ENCODE data around the gene DNAJC9. TPM values are rescaled to one million over a fixed set of nuclear protein-coding genes. Genes with fewer than 3 reads are reported as not detected.

The DNAJC9 gene
- polyA plus RNA-seq, 3 donors: 27.4 to 34.2 (median 33.6) TPM

DNA sequence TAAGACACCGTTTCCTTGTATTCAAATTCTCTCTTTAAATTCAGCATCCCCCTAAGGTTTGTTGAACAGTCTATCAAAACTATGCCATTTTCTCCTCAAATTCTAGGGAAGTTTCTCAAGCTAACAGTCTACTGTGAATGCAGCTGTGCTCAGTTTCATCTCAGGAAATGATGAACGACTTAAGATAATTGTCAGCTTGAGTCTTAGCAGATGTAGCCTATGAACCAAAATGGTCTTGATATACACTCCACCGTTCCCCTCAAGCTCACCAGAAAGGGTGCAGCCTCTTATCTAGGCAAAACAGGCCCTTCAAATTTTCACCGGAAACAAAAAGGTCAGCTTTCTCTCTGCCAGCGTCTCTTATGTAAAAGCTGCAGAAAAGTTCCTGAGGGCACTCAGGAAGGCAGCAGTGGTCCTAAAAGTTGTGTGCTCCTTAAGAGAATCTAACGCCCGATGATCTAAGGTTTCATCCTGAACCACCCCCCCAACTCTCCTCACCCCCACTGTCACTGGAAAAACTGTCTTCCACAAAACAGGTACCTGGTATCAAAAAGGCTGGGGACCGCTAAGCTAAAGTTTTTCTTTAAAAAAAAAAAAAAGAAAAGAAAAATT, 2.1 kb downstream of the DNAJC9 start:
- no peak for DNase-seq (ENCODE audit: low read depth in 3 of 3, low spot score in 2 of 3)

DNA sequence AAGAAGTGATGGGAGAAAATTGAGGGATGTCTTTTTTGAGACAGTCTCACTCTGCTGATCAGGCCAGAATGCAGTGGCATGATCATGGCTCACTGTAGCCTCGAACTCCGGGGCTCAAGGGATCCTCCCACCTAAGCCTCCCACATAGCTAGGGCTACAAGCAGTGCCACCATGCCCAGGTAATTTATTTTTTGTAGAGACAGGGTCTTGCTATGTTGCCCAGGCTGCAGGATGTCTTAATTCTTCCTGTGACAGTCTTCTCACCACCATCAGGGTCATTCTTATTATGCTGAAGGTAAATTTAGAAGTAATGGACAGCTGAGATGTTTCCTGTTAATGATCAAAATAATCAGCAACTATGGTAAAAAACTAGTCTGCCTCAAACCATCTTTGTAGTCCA, 7.1 kb downstream of the DNAJC9 start:
- DNase-seq (ENCODE audit: low read depth in 3 of 3, low spot score in 2 of 3): no peak

DNA sequence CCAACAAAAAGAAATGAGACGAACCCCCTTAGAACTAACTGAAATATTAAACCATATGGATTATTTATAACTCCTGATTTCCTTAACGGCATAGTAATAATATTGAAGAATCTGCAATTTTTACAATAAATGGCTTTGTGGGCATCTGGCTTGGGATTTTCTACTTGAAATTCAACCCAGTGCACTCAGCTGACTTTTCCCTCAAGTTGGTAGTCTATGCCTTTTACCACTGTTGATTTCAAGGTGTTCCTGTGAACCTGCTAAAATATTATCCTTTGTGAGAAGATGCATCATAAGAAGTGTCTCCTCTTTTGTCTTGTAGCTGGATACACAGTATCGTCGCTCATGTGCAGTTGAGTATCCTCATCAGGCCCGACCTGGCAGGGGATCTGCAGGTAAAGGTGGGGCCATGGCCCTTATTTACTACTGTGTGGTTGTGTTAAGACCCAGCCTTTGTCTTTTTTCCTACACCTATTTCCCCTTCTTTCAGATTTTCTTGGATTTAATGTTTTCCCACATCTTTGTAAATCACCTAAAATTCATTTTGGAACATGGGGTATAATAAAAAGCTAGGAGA, 8.0 kb downstream of the DNAJC9 start:
- DNase-seq (ENCODE audit: low read depth in 3 of 3, low spot score in 2 of 3): no peak

DNA sequence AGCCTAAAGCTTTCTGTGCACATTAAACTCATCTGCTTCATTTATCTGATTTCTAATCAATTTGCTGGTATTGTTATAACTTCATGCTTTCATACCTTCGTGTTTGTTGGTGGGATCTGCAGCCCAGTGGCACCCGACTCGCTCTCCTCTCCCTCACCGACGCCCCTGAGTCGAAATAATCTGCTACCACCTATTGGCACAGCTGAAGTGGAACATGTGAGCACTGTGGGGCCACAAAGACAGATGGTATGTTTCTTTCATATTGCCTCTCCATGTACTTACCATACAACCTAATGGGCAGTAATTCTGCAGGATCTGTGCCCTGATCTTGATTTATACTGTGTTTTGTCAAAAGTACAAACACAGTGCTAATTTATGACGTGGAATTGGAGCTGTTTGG, 12.4 kb downstream of the DNAJC9 start:
- DNase-seq (ENCODE audit: low read depth in 3 of 3, low spot score in 2 of 3): no peak

DNA sequence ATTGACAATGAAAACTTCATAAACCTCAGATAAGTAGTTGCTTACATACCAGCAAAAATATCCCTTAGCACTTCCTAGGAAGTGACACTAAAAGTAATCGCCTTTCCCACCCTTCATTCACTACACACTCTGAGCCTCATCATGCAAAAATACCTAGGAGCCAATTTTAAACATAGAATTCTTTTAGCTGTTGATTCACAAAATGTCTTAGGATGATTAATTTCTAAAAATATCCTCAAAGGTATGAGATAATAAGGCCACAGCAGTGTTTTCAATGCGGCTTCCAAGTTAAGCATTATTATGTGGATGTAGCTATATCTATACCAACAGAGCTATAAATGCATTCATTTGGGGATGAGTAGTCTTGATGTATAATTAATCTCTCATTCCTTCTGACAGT, 13.2 kb downstream of the DNAJC9 start:
- DNase-seq (ENCODE audit: low read depth in 3 of 3, low spot score in 2 of 3): no peak

DNA sequence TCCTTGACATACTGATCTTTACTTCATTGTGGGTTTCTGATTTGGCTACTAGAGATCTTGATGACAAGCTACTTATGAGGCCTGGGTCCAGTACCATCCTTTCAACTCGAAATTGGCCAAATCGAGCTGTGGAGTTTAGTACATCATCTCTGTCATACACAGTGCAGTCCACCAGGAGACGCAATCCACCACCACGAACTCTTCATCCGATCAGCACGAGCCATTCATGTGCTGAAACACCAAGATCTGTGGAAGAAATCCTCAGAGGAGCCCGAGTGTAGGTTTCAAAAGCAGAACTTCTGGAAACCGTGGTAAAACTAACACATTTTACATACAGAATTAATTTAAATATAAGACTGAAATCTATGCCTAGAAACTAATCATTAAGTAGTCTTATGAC, 14.2 kb downstream of the DNAJC9 start:
- DNase-seq (ENCODE audit: low read depth in 3 of 3, low spot score in 2 of 3): no peak

DNA sequence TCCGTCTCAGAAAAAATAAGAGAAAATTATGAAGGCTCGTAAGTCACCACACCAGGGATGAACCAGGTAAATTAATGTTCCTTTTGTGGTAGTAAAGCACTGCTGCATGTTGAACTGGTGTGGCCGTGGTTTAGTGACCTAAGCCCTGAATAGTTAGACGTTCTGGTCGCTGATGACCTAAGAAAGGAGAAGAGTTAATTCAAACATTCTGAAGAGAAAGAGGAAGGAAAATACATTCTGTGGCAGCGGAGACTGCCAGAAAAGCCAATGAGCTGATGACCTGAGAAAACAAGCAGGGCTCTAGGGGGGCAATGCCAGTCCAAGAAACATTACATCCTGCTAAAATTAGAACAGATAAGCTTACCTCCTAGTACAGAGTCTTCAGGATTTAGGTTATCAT, 17.5 kb downstream of the DNAJC9 start:
- no peak for DNase-seq (ENCODE audit: low read depth in 3 of 3, low spot score in 2 of 3)

DNA sequence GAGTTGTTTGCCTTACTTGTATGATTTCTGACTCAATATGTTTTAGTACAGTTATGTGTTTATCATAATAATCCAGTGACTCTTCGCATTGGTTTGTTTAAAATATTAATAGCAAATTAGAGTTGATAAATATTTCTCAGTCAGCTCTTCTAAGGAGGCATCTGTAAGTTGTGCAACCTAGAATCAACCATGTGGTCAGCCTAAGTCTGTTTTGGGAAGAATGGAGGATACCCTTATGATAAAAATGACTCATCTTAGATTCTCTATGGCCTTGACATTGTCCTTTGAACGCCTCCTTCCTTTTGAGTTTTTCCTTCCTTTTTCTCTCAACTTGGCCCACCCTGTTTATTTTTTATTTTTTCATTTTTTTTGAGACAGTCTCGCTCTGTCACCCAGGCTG, 18.8 kb downstream of the DNAJC9 start:
- no peak for DNase-seq (ENCODE audit: low read depth in 3 of 3, low spot score in 2 of 3)

DNA sequence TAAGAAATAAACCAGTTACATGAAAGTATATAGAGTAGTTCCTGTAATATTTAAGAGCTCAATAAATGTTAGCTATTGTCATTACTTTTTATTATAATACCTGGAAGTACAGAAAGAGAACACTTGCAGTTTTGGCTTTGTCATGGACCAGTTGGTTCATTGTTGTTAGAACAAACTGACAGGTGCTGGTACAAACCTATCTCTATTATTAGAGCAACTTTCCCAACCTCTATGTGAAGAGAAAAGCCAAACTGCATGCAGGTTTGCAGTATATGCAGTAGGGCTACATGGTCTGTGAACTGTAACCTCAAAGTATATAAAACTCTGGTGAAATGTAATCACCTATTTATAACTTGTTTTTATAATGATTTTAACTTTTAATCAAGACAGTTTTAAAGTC, 20.4 kb downstream of the DNAJC9 start:
- DNase-seq (ENCODE audit: low read depth in 3 of 3, low spot score in 2 of 3): no peak

DNA sequence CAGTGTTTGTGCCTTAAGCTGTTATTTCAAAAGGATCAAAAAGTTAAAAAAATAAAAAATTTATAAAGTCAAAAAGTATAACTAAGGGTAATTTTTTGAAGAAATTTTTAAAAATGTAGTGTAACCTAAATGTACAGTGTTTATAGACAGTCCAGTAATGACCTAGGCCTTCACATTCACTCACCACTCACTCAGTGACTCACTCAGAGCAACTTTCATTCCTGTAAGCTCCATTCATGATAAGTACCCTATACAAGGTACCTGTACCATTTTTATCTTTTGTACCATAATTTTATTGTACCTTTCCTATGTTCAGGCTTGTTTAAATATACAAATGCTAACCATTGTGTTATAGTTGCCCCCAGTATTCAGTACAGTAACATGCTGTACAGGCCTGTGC, 21.5 kb downstream of the DNAJC9 start:
- no peak for DNase-seq (ENCODE audit: low read depth in 3 of 3, low spot score in 2 of 3)

DNA sequence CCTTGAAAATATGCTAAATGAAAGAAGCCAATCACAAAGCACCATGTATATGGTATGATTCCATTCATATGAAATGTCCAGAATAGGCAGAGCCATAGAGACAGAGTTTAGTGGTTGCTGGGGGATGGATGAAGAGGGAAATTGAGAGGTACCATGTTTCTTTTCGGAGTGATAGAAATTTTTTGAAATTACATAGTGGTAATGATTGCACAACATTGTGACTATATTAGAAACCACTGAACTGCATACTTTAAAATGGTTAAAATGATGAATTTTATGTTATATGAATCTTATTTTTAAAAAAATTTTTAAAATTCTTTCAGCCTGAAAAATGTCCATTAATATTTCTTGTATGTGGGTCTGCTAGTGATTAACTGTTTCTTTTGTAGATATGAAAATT, 26.1 kb downstream of the DNAJC9 start:
- DNase-seq (ENCODE audit: low read depth in 3 of 3, low spot score in 2 of 3): no peak

DNA sequence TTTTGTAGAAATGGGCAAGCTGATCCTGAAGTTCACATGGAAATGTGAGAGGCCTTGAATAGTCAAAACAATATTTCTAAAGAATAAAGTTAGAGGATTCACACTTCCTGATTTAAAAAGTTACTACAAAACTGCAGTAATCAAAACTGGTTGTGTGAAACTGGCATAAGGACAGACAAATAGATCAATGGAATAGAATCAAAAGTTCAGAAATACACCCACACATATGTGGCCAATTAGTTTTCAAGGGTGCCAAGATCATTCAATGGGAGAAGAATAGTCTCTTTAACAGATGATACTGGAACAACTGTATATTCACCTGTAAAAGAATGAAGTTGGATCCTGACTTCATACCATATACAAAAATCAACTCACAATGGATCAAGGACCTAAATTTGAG, 27.7 kb downstream of the DNAJC9 start:
- no peak for DNase-seq (ENCODE audit: low read depth in 3 of 3, low spot score in 2 of 3)

DNA sequence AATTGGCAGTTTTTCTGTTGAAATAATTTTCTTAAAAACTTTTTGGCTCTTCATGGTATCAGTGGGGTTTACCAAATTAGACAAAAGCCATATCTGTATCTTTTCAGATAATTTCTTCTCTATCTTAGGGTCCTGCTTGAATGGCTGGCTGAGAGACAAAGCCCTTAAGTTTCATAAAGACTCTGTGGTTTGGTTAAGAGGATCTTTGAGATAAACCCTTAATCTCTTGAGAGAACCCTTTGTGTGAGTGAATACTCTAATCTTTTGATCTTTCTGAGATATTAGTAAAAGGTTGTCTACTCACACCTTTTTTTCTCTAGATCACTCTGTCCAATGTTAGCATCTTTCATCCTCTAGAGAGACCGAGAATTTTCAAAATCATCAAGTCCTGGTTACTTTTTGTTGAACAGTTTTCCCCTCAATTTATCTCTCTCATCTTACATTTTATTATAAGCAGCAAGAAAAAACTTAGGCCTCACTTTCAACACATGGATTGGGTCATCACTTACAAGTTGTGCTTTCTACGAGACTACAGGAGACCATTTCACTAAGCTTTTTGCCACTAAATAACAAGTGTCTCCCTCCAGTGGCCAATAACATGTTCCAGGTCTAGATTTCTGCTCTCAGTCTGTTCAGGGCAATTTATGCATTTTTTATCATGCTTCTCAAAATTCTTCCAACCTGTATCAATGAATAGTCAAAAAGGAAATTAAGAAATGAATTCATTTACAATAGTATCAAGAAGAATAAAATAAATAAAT, 28.4 kb downstream of the DNAJC9 start:
- DNase-seq (ENCODE audit: low read depth in 3 of 3, low spot score in 2 of 3): no peak

DNA sequence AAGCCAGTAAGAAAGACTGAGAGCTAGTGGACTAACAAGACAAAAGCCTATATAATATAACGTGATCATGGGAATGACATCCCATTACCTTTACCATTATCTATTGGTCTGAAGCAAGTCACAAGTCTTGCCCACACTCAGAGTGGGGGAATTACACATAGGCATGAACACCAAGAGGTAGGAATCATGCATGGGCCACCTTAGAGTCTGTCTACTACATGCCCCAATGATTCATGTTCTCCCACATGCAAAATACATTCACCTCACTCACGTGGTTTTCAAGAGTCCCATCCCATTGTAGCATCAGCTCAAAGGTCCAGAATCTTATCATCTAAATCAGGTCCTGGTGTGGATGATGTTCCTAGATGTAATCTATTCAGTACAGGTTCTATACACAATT, 29.4 kb downstream of the DNAJC9 start:
- DNase-seq (ENCODE audit: low read depth in 3 of 3, low spot score in 2 of 3): no peak

DNA sequence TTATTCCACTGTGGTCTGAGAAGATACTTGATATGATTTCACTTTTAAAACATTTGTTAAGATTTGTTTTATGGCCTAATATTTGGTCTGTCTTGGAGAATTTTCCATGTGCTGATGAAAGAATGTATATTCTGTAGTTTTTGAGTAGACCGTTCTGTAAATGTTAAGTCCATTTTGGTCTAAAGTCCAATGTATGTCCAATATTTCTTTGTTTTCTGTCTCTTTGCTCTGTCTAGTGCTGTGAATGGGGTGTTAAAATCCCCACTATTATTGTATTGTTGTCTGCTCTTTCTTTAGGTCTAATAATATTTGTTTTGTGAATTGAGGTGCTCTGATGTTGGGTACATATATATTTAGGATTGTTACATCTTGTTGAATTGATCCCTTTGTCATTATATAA, 31.3 kb downstream of the DNAJC9 start:
- no peak for DNase-seq (ENCODE audit: low read depth in 3 of 3, low spot score in 2 of 3)

DNA sequence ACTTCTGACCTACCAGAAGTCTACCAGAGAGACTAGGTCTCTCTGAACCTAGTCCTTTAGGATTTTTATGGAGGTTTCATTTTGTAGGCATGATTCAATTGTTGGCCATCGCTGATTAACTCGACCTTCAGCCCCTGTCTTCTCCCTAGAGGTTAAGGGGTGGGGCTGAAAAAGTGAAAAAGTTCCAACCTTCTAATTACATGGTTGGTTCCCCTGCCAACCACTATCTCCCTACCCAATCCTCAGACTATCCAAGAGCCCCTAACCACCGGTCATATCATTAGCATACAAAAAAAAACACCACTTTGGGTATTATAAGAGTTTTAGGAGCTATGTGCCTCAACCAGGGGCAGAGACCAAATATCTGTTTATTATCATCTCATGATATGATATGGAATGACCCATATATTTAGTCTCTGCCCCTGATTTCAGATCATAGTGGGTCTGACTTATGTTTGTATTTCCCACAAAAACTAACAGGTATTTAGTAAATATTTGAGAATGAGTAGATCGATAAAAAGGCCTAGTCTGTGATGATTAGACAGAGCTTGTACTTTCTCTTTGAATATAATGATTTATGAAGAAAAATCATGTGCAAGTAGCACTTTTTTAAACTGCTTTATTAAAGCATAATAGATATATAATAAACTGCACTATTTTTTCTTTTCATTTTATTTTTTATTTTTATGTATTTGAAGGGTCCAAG, 35.8 kb downstream of the DNAJC9 start:
- no peak for DNase-seq (ENCODE audit: low read depth in 3 of 3, low spot score in 2 of 3)

DNA sequence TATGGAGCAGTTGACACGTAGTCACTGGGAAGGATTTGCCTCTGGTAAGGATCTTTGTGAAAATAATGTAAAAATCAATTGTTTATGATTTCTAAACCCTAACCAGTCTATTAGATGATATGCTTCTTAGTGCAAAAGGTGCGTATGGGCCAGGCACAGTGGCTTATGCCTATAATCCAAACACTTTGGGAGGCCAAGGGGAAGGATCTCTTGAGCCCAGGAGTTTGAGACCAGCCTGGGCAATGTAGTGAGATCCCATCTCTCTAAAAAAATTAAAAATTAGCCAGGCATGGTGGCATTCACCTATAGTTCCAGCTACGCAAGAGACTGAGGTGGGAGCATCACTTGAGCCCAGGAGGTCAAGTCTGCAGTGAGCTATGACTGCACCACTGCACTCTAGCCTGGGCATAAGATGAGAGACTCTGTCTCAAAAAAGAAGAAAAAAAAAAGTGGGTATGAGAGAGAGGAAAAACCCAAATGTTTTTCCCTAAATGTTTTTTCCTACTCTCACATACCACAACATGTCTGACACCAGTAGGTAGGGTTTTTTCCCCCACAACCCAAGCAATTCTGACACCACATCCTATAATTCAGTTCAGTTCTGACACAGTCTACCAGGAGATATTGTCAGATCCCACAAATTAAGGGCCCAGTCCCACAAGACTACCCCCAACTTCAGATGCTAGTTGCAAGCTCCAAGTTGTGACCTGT, 36.5 kb downstream of the DNAJC9 start:
- DNase-seq (ENCODE audit: low read depth in 3 of 3, low spot score in 2 of 3): no peak

DNA sequence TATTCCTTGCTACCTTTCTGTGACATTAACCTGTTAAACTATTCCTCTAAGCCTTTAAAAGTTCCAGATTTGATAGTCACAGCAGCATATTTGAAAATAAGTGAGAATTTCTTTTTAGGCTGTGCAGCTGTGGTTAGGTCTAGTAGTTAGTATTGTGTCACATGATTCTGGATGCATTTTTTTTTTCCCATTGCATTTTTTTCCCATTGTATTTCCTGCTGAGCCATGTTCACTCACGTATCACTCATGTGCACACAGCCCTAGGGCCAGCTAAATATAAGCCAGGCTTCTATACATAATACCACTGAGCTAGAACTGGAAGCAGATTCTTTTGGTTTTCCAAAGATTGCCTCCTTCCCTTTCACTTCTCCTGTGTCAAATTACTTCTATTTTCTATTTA, 37.4 kb downstream of the DNAJC9 start:
- peak in 1 of 3 donors; percentile 2 for DNase-seq (ENCODE audit: low read depth in 3 of 3, low spot score in 2 of 3)

DNA sequence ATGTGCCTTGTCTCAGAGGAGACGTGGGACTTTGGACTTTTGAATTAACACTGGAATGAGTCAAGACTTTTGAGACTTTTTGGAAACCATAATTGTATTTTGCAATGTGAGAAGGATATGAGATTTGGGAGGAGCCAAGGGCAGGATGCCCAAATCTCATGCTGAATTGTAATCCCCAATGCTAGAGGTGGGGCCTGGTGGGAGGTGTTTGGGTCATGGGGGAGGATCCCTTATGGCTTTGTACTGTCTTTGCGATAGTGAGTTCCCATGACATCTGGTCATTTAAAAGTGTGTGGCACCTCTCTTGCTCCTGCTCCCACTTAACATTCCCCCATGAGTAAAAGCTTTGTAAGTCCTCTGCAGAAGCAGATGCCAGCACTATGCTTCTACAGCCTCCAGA, 39.2 kb downstream of the DNAJC9 start:
- DNase-seq (ENCODE audit: low read depth in 3 of 3, low spot score in 2 of 3): no peak

DNA sequence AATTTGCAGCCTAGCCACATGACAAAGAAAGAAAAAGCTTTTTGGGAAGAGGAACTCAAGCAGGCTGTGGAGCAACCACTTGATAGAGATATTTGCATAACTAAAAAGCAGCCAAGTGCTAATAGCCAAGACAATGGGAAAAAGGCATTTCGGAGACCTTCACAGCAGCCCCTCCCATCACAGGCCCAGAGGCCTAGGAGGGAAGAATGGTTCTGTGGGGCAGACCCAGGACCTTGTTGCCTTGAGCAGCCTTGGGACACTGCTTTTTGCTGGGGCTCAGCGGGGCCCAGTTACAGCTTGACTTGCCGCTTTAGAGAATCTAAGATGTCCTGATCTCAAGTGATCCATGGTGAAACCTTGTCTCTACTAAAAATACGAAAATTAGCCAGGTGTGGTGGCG, 40.7 kb downstream of the DNAJC9 start:
- DNase-seq (ENCODE audit: low read depth in 3 of 3, low spot score in 2 of 3): no peak

DNA sequence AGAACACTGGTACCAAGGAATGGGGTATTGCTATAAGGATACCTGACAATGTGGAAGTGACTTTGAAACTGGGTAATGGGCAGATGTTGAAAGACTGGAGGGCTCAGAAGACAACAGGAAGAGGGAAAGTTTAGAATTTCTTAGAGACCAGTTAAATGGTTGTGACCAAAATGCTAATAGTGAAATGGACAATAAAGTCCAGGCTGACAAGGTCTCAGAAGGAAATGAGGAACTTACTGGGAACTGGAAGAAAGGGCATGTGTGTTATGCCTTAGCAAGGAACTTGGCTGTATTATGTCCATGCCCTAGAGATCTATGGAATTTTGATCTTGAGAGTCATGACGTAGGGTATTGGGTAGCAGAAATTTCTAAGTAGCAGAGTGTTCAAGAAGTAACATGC, 41.2 kb downstream of the DNAJC9 start:
- no peak for DNase-seq (ENCODE audit: low read depth in 3 of 3, low spot score in 2 of 3)
